T-helper 1 cell treated with Interleukin-12 subunit alpha and Interleukin-12 subunit beta and Interleukin-4 antibody, amounts not matched to agents 30 ng/mL and 1 ng/mL, for 36 hours (primary cell): ENCODE data around the gene TMTC2. TPM values are rescaled to one million over a fixed set of nuclear protein-coding genes. Genes with fewer than 3 reads are reported as not detected.

Source experiments
- intact Hi-C: fragments of 100-400 bp; cut with micrococcal nuclease; formaldehyde crosslinking; loops from one replicate; pipeline ENCODE4 v1.15.1; 2024
- total RNA-seq: library from RNA; stranded (reverse); gene quantifications from 2 replicates; pipeline ENCODE4 v1.2.3, GENCODE V29; 2022

Gene TMTC2
- total RNA-seq, 1 donor from 2014 or later, result 6.9 TPM

- intact Hi-C loops, result no loop called here
Measured at GRCh38 chr12:82942521-82942920, 255.8 kb downstream of the TMTC2 start.

GRCh38 chr12:82942991-82943401, 256.3 kb downstream of the TMTC2 start:
- intact Hi-C loops, result no loop called here

- intact Hi-C loops, result no loop called here
Measured at GRCh38 chr12:82948491-82948890, 261.8 kb downstream of the TMTC2 start.

GRCh38 chr12:82950356-82950755, 263.6 kb downstream of the TMTC2 start:
- intact Hi-C loops, result no loop called here

- intact Hi-C loops, result no loop called here
Measured at GRCh38 chr12:82952946-82953345, 266.2 kb downstream of the TMTC2 start.

GRCh38 chr12:82953397-82953796, 266.7 kb downstream of the TMTC2 start:
- intact Hi-C loops, result no loop called here

GRCh38 chr12:82954064-82954463, 267.4 kb downstream of the TMTC2 start:
- intact Hi-C loops, result no loop called here

- intact Hi-C loops, result no loop called here
Measured at GRCh38 chr12:82954572-82954971, 267.9 kb downstream of the TMTC2 start.

- intact Hi-C loops, result no loop called here
Measured at GRCh38 chr12:82955043-82955442, 268.3 kb downstream of the TMTC2 start.

- intact Hi-C loops, result no loop called here
Measured at GRCh38 chr12:82958966-82959365, 272.3 kb downstream of the TMTC2 start.

GRCh38 chr12:82959821-82960220, 273.1 kb downstream of the TMTC2 start:
- intact Hi-C loops, result no loop called here

GRCh38 chr12:82961835-82962234, 275.1 kb downstream of the TMTC2 start:
- intact Hi-C loops, result no loop called here

GRCh38 chr12:82963956-82964355, 277.2 kb downstream of the TMTC2 start:
- intact Hi-C loops, result no loop called here

- intact Hi-C loops, result no loop called here
Measured at GRCh38 chr12:82964446-82964845, 277.7 kb downstream of the TMTC2 start.

- intact Hi-C loops, result no loop called here
Measured at GRCh38 chr12:82966001-82966559, 279.4 kb downstream of the TMTC2 start.

- intact Hi-C loops, result no loop called here
Measured at GRCh38 chr12:82968631-82969367, 282.1 kb downstream of the TMTC2 start.

- intact Hi-C loops, result no loop called here
Measured at GRCh38 chr12:82970614-82971013, 283.9 kb downstream of the TMTC2 start.

GRCh38 chr12:82971584-82971983, 284.9 kb downstream of the TMTC2 start:
- intact Hi-C loops, result no loop called here

GRCh38 chr12:82972624-82973023, 285.9 kb downstream of the TMTC2 start:
- intact Hi-C loops, result no loop called here

GRCh38 chr12:82973592-82973991, 286.9 kb downstream of the TMTC2 start:
- intact Hi-C loops, result no loop called here

- intact Hi-C loops, result no loop called here
Measured at GRCh38 chr12:82981150-82981549, 294.4 kb downstream of the TMTC2 start.

- intact Hi-C loops, result no loop called here
Measured at GRCh38 chr12:82994117-82994516, 307.4 kb downstream of the TMTC2 start.

- intact Hi-C loops, result loop anchor here (5.0 kb wide), 1 partner anchor 309 kb away; the partner anchor contains the start of gene TMTC2
Measured at GRCh38 chr12:82996168-82996812, 309.6 kb downstream of the TMTC2 start.
